Heart left ventricle (tissue), 13 donors: Measurements from ENCODE around the gene PHKA1.

Source experiments
- POLR2A ChIP-seq, 2 donors: fragments of 450-650 bp; IDR thresholded peaks; one replicate each; pipeline ENCODE4 v1.6.1; 2017; ENCODE audit warnings: antibody characterized with exemption in 2 of 2, mild to moderate bottlenecking in 2 of 2, moderate library complexity in 2 of 2
- TF ChIP-seq, protein P1 (sequence below), 12 donors: fragments of 200-600 bp; sonication (generic) in 4 of 12; IDR thresholded peaks; one replicate each; pipeline versions ENCODE4 v1.5.0 to v1.8.0; 2018 to 2022; ENCODE audit warnings: antibody characterized with exemption in 12 of 12, mild to moderate bottlenecking in 5 of 12
- donor health status: ischemic (EF 13 %, LVEDD 7.1; RV severe dilation, severe dysfunction).
- donor health status: DM: no; HTN: yes; CAD: no.
- donor health status: DM: no; HTN: no; CAD: no.
- donor health status: ischemic (EF 25% LVEDD 6.9; RV normal size, moderate dysfunction).
- donor health status: ischemic (EF 25% LVEDD 5.7; RV mildly dilated, moderate dysfunction).
- donor health status: ischemic (EF 35%, LVEDD 5.7; RV mildly dilated, moderate dysfunction).
- donor health status: nonischemic (EF 11% LVEDD 7.7; RV severe dilation, severe dysfunction).
- donor health status: DM: yes; HTN: yes; CAD: no.
- donor health status: PGD.
- donor health status: ischemic (EF 29% LVEDD 5.4; RV normal size, mild dysfunction).
- donor health status: nonischemic (EF 23%, LVEDD 6.1; RV moderate dilation, normal function).

DNA sequence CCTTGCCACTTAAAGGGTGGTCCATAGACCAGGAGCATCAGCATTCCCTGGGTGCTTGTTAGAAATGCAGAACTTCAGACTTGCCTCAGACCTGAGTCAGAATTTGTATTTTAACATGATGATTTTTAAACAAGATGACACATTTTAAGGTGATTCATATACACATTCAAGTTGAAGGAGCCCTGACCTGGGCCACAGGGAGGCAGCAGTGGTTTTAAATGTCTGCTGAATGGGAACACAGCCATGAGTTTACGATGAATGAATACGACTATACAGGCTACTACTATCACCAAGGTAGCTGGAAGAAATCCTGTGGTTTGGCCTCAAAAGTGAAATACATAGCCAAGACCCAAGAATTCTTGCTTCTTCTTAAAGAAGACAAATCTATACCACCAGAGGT, 144.3 kb downstream of the PHKA1 start:
- TF ChIP-seq, protein P1, sequence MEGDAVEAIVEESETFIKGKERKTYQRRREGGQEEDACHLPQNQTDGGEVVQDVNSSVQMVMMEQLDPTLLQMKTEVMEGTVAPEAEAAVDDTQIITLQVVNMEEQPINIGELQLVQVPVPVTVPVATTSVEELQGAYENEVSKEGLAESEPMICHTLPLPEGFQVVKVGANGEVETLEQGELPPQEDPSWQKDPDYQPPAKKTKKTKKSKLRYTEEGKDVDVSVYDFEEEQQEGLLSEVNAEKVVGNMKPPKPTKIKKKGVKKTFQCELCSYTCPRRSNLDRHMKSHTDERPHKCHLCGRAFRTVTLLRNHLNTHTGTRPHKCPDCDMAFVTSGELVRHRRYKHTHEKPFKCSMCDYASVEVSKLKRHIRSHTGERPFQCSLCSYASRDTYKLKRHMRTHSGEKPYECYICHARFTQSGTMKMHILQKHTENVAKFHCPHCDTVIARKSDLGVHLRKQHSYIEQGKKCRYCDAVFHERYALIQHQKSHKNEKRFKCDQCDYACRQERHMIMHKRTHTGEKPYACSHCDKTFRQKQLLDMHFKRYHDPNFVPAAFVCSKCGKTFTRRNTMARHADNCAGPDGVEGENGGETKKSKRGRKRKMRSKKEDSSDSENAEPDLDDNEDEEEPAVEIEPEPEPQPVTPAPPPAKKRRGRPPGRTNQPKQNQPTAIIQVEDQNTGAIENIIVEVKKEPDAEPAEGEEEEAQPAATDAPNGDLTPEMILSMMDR (IDR thresholded peaks at IDR 0.05) = no peak
- TF ChIP-seq POLR2A (IDR thresholded peaks at IDR 0.05) = no peak
